ENCODE measurements around the gene MCTP1. TPM values are rescaled to one million over a fixed set of nuclear protein-coding genes. Genes with fewer than 3 reads are reported as not detected.

MCTP1 gene
- polyA plus RNA-seq, 1 donor from 2014 or later: 1.9 TPM

DNA sequence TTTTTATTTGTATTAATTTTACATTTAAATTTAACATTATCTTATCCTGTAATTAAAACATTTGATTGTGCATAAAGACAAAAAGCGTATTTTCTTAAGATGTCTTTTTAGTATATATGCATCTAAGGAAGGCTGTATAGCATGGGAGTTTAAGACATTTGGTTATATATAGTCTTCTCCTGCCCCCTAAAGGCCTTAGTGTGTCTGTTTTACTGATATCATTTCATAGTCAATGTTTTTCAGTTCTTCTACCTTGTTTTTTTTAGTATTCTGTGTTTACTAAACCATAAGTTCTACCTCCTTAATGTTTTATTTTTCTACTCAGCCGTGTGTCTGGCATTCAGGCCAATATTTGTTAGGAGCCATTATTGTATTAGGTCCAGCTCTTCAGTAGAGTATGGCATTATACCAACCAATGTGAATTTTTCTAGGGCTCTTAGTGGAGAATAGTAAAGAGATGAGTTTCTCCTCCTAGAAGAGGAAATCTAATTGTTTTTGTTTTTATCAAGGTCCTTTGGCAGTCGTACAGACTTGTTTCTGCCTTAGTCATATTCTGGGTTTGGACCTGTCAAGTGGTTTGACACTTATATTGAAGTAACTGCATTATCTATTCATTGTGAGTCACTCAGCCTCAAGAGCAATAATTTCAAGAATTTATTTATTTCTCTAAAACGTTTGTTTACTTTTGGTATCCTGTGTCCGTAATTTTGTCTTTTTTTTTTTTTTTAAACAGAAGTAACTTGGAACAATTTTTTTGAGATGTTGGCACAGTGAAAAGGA, 591.7 kb downstream of the MCTP1 start:
- H3K36me3 ChIP-seq (ENCODE audit: insufficient read depth, low read length): no peaks in the 10 kb centered on the region
- peaks cover 4% of the 10 kb centered on the region for H3K79me2 ChIP-seq (replicated peaks; ENCODE audit: insufficient read depth, low read length)
- H3K9me2 ChIP-seq (ENCODE audit: insufficient read depth, low read length): no peaks in the 10 kb centered on the region
- H3K27ac ChIP-seq (ENCODE audit: low read length): no peak overlapping the region
- H3F3A ChIP-seq (ENCODE audit: insufficient read depth, low read length, poor library complexity, severe bottlenecking): no peaks in the 10 kb centered on the region
- H4K20me1 ChIP-seq (ENCODE audit: insufficient read depth): no peaks in the 10 kb centered on the region
- H3K27me3 ChIP-seq (ENCODE audit: insufficient read depth, low read depth, low read length): no peaks in the 10 kb centered on the region
- TF ChIP-seq, protein P1, sequence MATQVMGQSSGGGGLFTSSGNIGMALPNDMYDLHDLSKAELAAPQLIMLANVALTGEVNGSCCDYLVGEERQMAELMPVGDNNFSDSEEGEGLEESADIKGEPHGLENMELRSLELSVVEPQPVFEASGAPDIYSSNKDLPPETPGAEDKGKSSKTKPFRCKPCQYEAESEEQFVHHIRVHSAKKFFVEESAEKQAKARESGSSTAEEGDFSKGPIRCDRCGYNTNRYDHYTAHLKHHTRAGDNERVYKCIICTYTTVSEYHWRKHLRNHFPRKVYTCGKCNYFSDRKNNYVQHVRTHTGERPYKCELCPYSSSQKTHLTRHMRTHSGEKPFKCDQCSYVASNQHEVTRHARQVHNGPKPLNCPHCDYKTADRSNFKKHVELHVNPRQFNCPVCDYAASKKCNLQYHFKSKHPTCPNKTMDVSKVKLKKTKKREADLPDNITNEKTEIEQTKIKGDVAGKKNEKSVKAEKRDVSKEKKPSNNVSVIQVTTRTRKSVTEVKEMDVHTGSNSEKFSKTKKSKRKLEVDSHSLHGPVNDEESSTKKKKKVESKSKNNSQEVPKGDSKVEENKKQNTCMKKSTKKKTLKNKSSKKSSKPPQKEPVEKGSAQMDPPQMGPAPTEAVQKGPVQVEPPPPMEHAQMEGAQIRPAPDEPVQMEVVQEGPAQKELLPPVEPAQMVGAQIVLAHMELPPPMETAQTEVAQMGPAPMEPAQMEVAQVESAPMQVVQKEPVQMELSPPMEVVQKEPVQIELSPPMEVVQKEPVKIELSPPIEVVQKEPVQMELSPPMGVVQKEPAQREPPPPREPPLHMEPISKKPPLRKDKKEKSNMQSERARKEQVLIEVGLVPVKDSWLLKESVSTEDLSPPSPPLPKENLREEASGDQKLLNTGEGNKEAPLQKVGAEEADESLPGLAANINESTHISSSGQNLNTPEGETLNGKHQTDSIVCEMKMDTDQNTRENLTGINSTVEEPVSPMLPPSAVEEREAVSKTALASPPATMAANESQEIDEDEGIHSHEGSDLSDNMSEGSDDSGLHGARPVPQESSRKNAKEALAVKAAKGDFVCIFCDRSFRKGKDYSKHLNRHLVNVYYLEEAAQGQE (IDR thresholded peaks at IDR 0.05; ENCODE audit: borderline replicate concordance): no peak
- TF ChIP-seq MXI1 (conservative IDR thresholded peaks at IDR 0.05; ENCODE audit: poor library complexity, severe bottlenecking) (no peak), TAF1 (IDR thresholded peaks at IDR 0.05; ENCODE audit: low read depth) (no peak), SMC3 (conservative IDR thresholded peaks at IDR 0.05; ENCODE audit: poor library complexity) (peak; percentile 77), RAD21 (conservative IDR thresholded peaks at IDR 0.05) (peak; percentile 86), EZH2 (IDR thresholded peaks at IDR 0.05; ENCODE audit: borderline replicate concordance, insufficient read depth, low read length, poor library complexity, severe bottlenecking) (no peak), EP300 (conservative IDR thresholded peaks at IDR 0.05; ENCODE audit: poor library complexity, severe bottlenecking) (no peak), POLR2AphosphoS5 (IDR thresholded peaks at IDR 0.05) (no peak)
- TF ChIP-seq, protein P2, sequence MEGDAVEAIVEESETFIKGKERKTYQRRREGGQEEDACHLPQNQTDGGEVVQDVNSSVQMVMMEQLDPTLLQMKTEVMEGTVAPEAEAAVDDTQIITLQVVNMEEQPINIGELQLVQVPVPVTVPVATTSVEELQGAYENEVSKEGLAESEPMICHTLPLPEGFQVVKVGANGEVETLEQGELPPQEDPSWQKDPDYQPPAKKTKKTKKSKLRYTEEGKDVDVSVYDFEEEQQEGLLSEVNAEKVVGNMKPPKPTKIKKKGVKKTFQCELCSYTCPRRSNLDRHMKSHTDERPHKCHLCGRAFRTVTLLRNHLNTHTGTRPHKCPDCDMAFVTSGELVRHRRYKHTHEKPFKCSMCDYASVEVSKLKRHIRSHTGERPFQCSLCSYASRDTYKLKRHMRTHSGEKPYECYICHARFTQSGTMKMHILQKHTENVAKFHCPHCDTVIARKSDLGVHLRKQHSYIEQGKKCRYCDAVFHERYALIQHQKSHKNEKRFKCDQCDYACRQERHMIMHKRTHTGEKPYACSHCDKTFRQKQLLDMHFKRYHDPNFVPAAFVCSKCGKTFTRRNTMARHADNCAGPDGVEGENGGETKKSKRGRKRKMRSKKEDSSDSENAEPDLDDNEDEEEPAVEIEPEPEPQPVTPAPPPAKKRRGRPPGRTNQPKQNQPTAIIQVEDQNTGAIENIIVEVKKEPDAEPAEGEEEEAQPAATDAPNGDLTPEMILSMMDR (IDR thresholded peaks at IDR 0.05; ENCODE audit: poor library complexity, severe bottlenecking): peak; percentile 80
- no peak overlapping the region for H2AFZ ChIP-seq (ENCODE audit: low read depth, low read length)
- no peak overlapping the region for H3K9ac ChIP-seq (ENCODE audit: low read length)
- peak overlapping the region; percentile 14 for H3K4me3 ChIP-seq (ENCODE audit: low read length)
- no peaks in the 10 kb centered on the region for H3K9me3 ChIP-seq (ENCODE audit: low read length)
- no peak overlapping the region for H3K4me2 ChIP-seq (ENCODE audit: low read length)

DNA sequence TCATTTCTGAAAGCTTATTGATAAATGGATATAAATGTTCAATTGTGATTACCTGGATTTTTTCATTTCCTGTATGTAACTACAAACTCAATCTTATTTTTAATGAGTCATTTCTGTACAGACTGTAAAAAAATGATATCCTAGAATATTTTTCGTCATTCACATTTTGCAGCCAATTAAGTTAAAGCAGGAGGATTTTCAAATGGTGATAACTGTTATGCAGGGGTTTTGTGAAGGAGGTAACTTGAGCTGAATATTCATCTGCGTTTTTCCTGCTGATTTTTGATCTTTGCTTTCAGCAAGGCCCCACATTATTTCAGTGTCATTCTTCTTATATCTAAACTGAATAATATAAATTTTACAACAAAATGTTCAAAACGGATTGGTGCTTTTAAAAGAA, 592.3 kb downstream of the MCTP1 start:
- no peaks in the 10 kb centered on the region for H3K9me2 ChIP-seq (ENCODE audit: insufficient read depth, low read length)
- H3K27me3 ChIP-seq (ENCODE audit: insufficient read depth, low read depth, low read length): no peaks in the 10 kb centered on the region
- peak overlapping the region; percentile 26 for H3K4me3 ChIP-seq (ENCODE audit: low read length)
- no peaks in the 10 kb centered on the region for H3F3A ChIP-seq (ENCODE audit: insufficient read depth, low read length, poor library complexity, severe bottlenecking)
- H3K79me2 ChIP-seq (replicated peaks; ENCODE audit: insufficient read depth, low read length): peaks cover 4% of the 10 kb centered on the region
- no peak overlapping the region for H2AFZ ChIP-seq (ENCODE audit: low read depth, low read length)
- no peaks in the 10 kb centered on the region for H4K20me1 ChIP-seq (ENCODE audit: insufficient read depth)
- H3K27ac ChIP-seq (ENCODE audit: low read length): no peak overlapping the region
- TF ChIP-seq EZH2 (IDR thresholded peaks at IDR 0.05; ENCODE audit: borderline replicate concordance, insufficient read depth, low read length, poor library complexity, severe bottlenecking) (no peak), RAD21 (conservative IDR thresholded peaks at IDR 0.05) (no peak), MXI1 (conservative IDR thresholded peaks at IDR 0.05; ENCODE audit: poor library complexity, severe bottlenecking) (no peak), SMC3 (conservative IDR thresholded peaks at IDR 0.05; ENCODE audit: poor library complexity) (no peak), EP300 (conservative IDR thresholded peaks at IDR 0.05; ENCODE audit: poor library complexity, severe bottlenecking) (no peak), TAF1 (IDR thresholded peaks at IDR 0.05; ENCODE audit: low read depth) (no peak), POLR2AphosphoS5 (IDR thresholded peaks at IDR 0.05) (no peak)
- TF ChIP-seq, protein P2 (IDR thresholded peaks at IDR 0.05; ENCODE audit: poor library complexity, severe bottlenecking): no peak
- TF ChIP-seq, protein P1 (IDR thresholded peaks at IDR 0.05; ENCODE audit: borderline replicate concordance): no peak
- no peak overlapping the region for H3K9ac ChIP-seq (ENCODE audit: low read length)
- H3K9me3 ChIP-seq (ENCODE audit: low read length): no peaks in the 10 kb centered on the region
- H3K4me2 ChIP-seq (ENCODE audit: low read length): no peak overlapping the region
- no peaks in the 10 kb centered on the region for H3K36me3 ChIP-seq (ENCODE audit: insufficient read depth, low read length)

Measured in neural cell (in vitro differentiated cells).